AG04449 (cell line): Measurements from ENCODE around the gene FRMD3.

Experiments used
- CTCF ChIA-PET: fragments of 350-600 bp; formaldehyde crosslinking; extraction: SDS; loops from one replicate; lab custom pipeline; 2021; ENCODE audit warnings: antibody characterized with exemption; lab: Yijun Ruan, JAX
- POLR2A ChIA-PET: fragments of 400-600, 350-600 bp; formaldehyde crosslinking; extraction: SDS; loops from one replicate; lab custom pipeline; 2020; ENCODE audit warnings: antibody characterized with exemption, inconsistent platforms; lab: Yijun Ruan, JAX
- DNase-seq: peaks from one replicate; pipeline ENCODE4 v3.0.0-alpha.2; 2010; ENCODE audit warnings: low read depth, low spot score
- H3K4me3 ChIP-seq: 2 replicates; pipeline ENCODE4 v1.5.1; 2011; ENCODE audit warnings: low read depth, mild to moderate bottlenecking, control low read depth, low read length
- CTCF ChIP-seq: IDR thresholded peaks from one replicate; pipeline ENCODE4 v1.5.1; 2011; ENCODE audit warnings: mild to moderate bottlenecking, moderate library complexity, low read length, control low read depth, inconsistent platforms; ENCODE audit not compliant: insufficient read depth; ENCODE audit errors: missing control alignments

The FRMD3 gene

DNA sequence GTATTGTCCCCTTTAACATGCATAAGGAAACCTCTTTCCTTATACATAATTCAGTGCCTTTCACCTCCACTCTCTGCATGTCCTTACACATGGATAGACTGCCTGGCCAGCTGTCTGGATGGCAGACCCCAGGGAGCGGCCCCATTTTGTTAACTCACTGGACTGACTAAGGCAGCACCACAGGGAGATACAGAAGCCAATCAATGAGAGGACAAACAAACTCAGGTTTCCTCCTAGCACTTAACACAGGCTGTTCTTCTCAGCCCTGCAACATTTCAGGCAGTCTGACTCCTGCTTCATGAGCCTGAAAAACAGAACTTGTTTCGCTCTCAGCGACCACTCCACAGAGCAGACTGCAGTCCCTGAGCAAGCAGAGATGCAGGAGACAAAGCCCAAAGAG is 339.8 kb downstream of the FRMD3 start:
- no peak for DNase-seq
- no peak for TF ChIP-seq CTCF
- CTCF ChIA-PET: interaction anchor here (1.4 kb wide), 1 partner anchor 346 kb away, joined by 3 read pairs; no protein-coding TSS in a partner anchor
- POLR2A ChIA-PET: no interaction called here
- H3K4me3 ChIP-seq: no peak overlapping the region

DNA sequence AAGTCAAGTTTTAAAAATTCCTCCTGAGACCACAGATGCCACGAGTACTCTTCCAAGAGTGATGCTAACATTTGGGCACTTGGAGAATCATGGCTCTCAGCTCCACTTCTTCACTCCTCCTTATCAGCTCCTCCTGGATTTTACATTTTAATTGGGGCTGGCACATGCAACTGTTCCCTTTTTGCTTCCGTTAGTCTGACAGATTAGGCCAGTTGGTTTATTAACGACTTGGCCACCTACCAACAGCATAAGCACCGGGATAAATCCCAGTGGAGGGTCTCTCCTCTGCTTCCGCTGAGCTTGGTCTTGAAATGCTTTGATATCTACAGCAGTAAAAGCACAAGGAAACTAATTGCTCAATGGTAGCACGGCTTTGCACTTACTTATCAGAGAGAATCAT is 340.6 kb downstream of the FRMD3 start:
- DNase-seq: no peak
- TF ChIP-seq CTCF: no peak
- CTCF ChIA-PET: interaction anchor here (1.4 to 1.8 kb wide), 2 partner anchors 346 to 399 kb away, joined by 3 to 8 read pairs; no protein-coding TSS in a partner anchor
- POLR2A ChIA-PET: no interaction called here
- H3K4me3 ChIP-seq: no peak overlapping the region

DNA sequence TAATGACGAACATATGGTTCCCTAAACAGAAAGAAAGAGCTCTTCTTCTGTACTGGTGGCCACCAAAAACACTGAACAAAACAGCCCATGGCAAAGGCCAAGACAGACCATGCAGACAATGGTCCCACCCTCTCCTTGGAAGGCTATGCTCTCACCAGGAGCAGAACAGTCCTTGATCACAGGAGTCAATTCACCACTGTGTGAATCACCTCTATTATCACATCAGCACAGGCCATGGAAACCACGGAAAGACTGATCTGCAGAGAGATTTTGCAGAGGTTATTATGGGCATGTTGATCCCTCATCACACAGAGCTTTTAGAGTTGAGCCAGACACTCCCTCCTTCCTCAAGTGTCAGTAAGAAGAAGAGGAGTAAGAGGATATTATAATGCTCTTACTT is 341.3 kb downstream of the FRMD3 start:
- CTCF ChIA-PET: interaction anchor here (1.8 kb wide), 1 partner anchor 400 kb away, joined by 8 read pairs; no protein-coding TSS in a partner anchor
- no peak overlapping the region for H3K4me3 ChIP-seq
- no peak for TF ChIP-seq CTCF
- no peak for DNase-seq
- POLR2A ChIA-PET: no interaction called here
